NCI-H187 treated with DMSO at 0.1 percent for 48 hours (cell line): ENCODE data around the gene KDM6A.
"Not testable (repeated sequence)": the region's sequence is repeated elsewhere in the genome, so short reads cannot be mapped to it uniquely, and the experiment has no call there.

Experiments used
- DNase-seq: peaks from one replicate; lab custom pipeline; 2025; lab: John Stamatoyannopoulos, UW

Gene KDM6A

DNA sequence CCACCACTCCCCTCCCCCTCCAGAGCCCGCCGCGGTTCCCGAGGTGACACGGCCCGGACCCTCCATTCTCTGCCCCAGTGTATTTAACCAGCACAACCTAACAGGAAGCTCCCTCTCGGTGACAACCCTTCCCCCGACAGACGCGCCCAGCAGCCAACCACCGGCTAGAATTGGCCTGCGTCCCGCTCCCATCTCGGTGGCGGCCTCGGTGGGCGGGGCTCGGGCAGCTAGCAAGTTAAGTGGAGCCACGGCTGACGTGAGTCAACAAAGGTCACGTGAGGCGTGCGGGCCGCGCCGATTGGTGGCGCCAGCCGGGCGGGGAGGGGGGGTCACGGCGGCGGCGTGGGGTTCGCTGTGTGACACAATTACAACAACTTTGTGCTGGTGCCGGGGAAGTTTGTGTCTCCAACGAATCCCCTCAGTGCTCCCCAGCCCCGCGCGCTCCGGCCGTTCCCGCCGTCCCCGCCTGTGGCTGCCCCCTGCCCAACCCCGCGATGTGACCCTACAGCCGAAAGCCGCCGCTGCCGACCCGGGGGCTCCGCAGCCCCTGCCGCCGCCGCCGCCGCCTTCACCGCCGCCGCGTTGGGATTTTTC, at the start of gene KDM6A:
Gene KDM6A (plus strand): TSS at position 368 of the 594 bp plus-strand sequence. CDS start 364 bp downstream, outside the sequence.
- DNase-seq: peak; percentile 70

DNA sequence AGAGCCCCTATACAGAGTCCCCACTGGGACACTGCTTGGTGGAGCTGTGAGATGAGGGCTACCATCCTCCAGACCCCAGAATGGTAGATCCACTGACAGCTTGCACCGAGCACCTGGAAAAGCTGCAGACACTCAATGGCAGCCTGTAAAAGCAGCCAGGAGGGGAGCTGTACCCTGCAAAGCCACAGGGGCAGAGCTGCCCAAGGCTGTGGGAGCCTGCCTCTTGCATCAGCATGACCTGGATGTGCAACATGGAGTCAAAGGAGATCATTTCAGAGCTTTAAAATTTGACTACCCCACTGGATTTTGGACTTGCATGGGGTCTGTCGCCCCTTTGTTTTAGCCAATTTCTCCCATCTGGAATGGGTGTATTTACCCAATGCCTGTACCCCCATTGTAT, 49.8 kb upstream of the KDM6A start:
- DNase-seq: not testable (repeated sequence)

DNA sequence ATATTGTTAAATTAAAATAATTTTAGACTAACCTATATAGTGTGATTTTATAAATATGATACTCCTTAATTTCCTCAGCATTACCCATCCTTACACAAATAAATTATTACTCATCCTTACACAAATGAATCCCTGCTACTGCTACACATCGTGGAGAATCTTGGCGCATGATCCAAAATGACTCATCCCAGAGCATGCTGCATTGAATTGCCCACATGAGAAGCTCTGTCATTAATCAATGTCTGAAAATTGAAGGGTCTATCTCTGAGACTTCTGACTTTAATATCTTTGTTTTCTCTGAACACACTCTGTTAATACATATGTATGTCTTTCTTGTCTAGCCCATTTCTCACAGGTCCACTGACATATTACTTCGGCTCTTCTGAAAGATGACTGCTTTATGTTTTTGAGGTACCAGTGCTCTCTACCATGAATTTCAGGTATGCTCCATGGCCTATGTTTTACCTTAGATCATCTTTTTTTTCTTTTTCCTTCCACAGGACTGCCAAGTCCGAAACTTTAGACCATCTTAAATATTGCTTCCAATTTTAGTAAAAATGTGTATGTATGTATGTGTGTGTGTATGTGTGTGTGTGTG, 44.9 kb upstream of the KDM6A start:
- DNase-seq: no peak

GRCh38 chrX:44829832-44830231, 43.2 kb upstream of the KDM6A start:
- DNase-seq: no peak

DNA sequence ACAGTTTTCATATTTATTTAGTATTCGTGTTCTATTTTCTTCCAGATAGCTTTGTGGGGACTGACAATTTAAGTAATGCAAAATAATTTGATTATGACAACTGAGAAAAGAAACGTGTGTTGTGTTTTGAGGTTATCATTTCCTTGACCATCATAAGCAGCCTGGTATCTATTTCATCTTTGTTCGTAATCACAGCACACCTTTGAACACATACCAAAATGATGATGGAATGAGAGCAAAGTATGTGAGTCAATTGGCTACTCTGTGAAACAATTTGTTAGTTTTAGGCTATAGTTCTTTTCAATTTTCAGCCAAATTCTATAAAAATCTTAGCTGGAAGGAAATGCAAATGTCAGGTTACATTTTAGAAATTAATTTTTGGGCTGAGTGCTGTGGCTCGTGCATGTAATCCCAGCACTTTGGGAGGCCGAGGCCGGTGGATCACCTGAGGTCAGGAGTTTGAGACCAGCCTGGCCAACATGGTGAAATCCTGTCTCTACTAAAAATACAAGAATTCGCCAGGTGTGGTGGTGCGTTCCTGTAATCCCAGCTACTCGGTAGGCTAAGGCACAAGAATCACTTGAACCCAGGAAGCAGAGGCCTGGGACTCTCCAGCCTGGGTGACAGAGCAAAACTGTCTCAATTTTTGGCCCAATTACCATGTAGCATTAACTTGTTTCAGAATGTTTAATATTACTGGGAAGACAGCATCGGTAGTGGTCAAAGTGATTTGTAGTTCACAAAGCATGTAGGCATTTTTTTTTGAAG, 30.3 kb upstream of the KDM6A start:
- DNase-seq: no peak

GRCh38 chrX:44843318-44843702, 29.7 kb upstream of the KDM6A start:
- no peak for DNase-seq

DNA sequence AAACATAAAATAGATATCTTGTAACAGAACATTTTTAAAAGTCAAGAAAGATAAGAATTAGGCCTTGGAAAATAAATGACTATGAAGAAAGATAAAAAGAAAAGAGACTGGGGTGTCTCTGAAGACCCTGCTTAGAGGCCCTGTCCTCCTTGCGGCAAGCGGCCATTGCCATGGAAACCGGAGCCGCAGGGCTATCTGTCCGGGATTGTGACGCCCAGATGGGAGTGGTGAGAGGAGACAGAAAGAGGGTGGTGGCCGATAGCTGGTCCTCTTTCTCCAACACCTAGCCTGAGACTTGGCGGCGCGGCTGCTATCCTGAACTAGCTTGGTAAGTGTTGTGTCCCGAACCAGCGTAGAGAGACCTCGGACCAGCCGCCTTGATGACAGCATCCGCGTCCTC, 29.2 kb upstream of the KDM6A start, which contains the start of gene DUSP21:
Gene DUSP21 (plus strand): TSS at position 269 of the 400 bp plus-strand sequence. CDS start 112 bp downstream, at position 381.
- DNase-seq: no peak

DNA sequence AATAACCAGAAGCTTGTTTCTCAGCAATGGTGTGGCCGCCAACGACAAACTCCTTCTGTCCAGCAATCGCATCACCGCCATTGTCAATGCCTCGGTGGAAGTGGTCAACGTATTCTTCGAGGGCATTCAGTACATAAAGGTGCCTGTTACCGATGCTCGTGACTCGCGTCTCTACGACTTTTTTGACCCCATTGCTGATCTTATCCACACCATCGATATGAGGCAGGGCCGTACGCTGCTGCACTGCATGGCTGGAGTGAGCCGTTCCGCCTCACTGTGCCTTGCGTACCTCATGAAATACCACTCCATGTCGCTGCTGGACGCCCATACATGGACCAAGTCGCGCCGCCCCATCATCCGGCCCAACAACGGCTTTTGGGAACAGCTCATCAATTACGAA, 28.8 kb upstream of the KDM6A start:
- DNase-seq: no peak

DNA sequence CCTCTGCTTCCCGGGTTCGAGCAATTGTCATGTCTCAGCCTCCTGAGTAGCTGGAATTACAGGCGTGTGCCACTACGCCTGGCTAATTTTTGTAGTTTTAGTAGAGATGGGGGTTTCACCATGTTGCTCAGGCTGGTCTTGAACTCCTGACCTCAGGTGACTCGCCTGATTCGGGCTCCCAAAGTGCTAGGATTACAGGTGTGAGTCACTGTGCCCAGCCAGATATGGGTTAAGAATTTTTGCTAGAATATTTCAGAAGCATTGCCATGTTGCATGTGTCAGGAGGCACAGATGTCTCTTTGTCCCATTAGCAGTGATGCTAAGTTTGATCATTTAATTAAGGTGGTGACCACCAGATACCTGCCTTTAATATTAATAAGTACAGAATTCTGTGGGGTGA, 22.1 kb upstream of the KDM6A start:
- DNase-seq: not testable (repeated sequence)

DNA sequence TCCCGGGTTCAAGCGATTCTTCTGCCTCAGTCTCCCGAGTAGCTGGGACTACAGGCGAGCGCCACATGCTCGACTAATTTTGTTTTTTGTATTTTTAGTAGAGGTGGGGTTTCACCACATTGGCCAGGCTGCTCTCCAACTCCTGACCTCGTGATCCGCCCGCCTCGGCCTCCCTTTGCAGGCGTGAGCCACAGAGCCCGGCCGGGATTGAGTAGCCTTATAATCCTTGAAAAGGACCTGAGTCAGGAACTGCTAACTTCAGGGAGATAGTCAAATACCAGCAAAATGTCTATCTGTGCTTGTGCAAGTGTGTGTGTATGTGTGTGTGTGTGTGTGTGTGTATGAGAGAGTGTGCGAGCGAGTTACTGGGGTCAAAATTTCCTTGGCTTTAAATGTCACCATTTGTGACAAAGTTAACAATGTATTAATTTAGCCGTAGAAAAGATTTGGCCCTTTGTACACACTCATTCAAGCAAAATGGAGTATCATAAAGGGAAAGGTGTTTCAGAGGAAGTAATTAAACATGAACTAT, 1.8 kb upstream of the KDM6A start:
- no peak for DNase-seq

DNA sequence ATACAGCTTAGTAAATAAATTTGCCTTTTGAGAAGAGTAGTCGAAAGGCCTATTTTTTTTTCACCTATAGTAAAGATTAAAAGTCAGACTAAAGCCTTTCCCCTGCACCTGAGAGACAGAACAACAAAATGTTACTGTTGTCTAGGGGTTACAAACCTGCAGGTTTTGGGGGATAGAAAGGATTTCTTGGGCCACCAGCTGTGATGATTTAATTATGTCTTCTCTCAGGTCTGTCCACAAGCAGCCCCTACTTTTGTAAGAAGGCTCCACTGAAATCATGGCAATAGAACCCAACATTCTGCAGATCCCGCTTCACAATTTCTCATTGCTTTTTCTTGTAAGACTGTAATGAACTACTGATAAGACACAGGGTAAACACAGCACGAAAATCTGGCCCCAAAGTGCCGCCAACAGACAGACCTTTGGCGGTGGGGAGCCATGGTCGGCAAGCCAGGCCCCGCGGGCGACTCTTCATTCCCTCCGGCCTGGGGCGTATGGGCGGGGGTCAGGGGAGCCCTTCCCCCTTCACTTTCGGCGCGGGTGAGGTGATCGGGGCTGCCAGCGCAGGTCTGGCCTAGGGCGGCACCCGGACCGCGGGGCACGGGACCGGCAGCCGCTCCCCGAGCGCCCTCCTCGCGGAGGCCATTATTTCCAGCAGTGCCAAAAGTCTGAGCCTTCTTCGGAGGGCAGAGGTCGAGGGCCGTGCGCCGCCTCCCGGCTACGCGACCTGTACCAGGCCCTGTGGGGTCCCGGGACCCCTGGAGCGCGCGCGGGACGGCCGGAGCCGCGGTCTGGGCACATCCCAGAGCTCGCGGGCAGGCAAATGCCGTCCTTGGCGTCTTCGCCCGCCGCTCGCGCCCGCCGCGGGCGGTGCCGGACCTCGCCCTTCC, 812 bp upstream of the KDM6A start:
- no peak for DNase-seq

DNA sequence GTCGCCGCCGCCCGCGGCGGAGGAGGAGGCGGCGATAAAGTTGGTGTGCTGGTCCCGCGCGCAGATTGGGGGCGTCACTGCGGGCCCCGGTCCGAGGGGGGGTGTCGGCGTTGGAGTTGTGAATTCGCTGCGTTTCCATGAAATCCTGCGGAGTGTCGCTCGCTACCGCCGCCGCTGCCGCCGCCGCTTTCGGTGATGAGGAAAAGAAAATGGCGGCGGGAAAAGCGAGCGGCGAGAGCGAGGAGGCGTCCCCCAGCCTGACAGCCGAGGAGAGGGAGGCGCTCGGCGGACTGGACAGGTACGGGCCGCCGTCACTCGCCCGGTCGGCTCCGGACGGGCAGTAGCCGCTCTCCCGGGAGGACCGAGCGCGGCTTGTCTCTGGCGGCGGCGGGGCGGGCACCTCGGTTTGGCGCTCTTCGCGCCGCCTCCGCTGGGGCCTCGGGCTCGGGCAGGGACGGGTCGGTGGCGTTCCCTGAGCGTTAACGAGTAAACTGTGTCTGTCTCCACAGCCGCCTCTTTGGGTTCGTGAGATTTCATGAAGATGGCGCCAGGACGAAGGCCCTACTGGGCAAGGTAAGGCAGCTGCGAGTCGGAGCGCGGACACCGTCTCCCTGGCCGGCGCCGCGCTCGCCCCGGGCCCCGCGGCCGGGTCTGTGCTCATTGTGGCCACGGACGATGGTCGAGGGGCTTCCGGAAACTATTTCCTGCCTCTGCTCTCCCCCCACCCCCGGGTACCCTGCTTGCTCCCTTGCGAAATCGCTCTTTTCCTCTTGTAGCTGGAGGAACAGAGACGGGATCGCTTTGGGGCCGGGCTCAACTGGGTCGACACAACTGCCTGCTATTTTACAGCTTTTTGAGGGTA, 658 bp downstream of the KDM6A start:
- DNase-seq: no peak

- DNase-seq: peak; percentile 6
Observed at GRCh38 chrX:44874420-44875184, 1.6 kb downstream of the KDM6A start.

DNA sequence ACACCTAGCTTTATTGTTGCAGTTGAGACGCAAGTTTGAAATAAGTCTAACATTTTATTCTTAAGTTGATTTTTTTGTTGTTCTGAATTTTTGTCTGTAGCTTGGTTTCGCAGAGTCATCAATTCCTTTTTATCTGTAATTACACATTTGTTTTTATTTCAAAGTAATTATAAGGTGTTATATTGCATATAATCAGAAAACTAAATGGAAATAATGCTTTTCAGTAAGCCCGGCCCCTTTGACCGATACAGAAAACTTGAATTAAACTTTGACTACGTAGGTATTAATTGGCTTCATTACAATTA, 2.1 kb downstream of the KDM6A start:
- DNase-seq: no peak

- DNase-seq: no peak
Observed at GRCh38 chrX:44876086-44876485, 3.1 kb downstream of the KDM6A start.

DNA sequence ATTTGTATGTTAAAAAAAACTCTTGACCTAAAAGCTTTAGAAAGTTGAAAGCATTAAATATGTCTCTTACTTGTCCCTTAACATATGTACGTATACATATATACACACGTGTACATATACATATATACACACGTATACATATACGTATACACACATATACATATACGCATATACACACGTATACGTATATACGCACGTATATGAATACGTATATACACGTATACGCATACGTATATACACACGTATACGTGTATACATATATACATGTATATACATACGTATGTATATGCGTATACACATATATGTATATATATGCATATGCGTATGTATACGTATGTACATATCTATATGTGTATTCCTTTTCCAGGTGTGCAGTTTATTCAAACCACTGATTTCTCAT, 3.8 kb downstream of the KDM6A start:
- DNase-seq: no peak

- DNase-seq: no peak
Observed at GRCh38 chrX:44878780-44879179, 5.8 kb downstream of the KDM6A start.

GRCh38 chrX:44881549-44881948, 8.6 kb downstream of the KDM6A start:
- no peak for DNase-seq

GRCh38 chrX:44882635-44883034, 9.6 kb downstream of the KDM6A start:
- DNase-seq: no peak

GRCh38 chrX:44884944-44885343, 12.0 kb downstream of the KDM6A start:
- DNase-seq: no peak
